Left ventricle myocardium superior (tissue), 1 donor: ENCODE results near the gene TNFAIP6. TPM values are rescaled to one million over a fixed set of nuclear protein-coding genes. Genes with fewer than 3 reads are reported as not detected.
A peak's percentile ranks its signal among the peaks of the same experiment; 100 is the strongest.

ENCODE experiments used
- ATAC-seq: fragments of 200-7000 bp; cut with Tn5 transposase; one replicate; pipeline ENCODE4 v1.9.1; 2020; ENCODE audit warnings: mild to moderate bottlenecking, moderate library complexity
- DNase-seq: peaks from one replicate; pipeline ENCODE4 v3.0.0-alpha.2; 2020
- intact Hi-C: fragments of 100-400 bp; cut with micrococcal nuclease; formaldehyde crosslinking; loops from one replicate; pipeline ENCODE4 v1.11.0; 2022
- total RNA-seq: library from RNA; stranded (reverse); fragmentation: NEBNext Ultra II Directional; extraction: Animal tissue kit (Norgen Biotek cat#: 25700); gene quantifications from one replicate; pipeline ENCODE4 v1.2.1, GENCODE V29; 2021
- donor health status: DM: no; HTN: yes; CAD: no; lungs with severe emphysema.

TNFAIP6 gene
- total RNA-seq, 1 donor from 2014 or later: 2.4 TPM

GRCh38 chr2:151358166-151358970 lies 976 bp downstream of the TNFAIP6 start:
- no peak for DNase-seq
- intact Hi-C loops: no loop called here
- no peak for ATAC-seq

GRCh38 chr2:151359768-151360461 lies 2.5 kb downstream of the TNFAIP6 start:
- intact Hi-C loops: no loop called here
- ATAC-seq (no peak), DNase-seq (no peak)

- ATAC-seq (no peak), DNase-seq (no peak)
- intact Hi-C loops: no loop called here
Observed at GRCh38 chr2:151361674-151362370, 4.4 kb downstream of the TNFAIP6 start.

- peak; percentile 98 for ATAC-seq
- intact Hi-C loops: no loop called here
- DNase-seq: peak; percentile 52
Observed at GRCh38 chr2:151363709-151364108, 6.3 kb downstream of the TNFAIP6 start.

- no peak for DNase-seq
- intact Hi-C loops: no loop called here
- ATAC-seq: no peak
Observed at GRCh38 chr2:151367571-151367970, 10.2 kb downstream of the TNFAIP6 start.

- intact Hi-C loops: no loop called here
- ATAC-seq (no peak), DNase-seq (no peak)
Observed at GRCh38 chr2:151374436-151374835, 17.0 kb downstream of the TNFAIP6 start.

- intact Hi-C loops: no loop called here
- ATAC-seq: no peak
- no peak for DNase-seq
Observed at GRCh38 chr2:151379169-151379568, 21.8 kb downstream of the TNFAIP6 start.

GRCh38 chr2:151380580-151381235 lies 23.3 kb downstream of the TNFAIP6 start:
- intact Hi-C loops: no loop called here
- no peak for DNase-seq
- no peak for ATAC-seq

- no peak for DNase-seq
- no peak for ATAC-seq
- intact Hi-C loops: no loop called here
Observed at GRCh38 chr2:151381266-151381665, 23.9 kb downstream of the TNFAIP6 start.

- ATAC-seq (no peak), DNase-seq (no peak)
- intact Hi-C loops: no loop called here
Observed at GRCh38 chr2:151388011-151388410, 30.6 kb downstream of the TNFAIP6 start.

- DNase-seq (no peak), ATAC-seq (no peak)
- intact Hi-C loops: no loop called here
Observed at GRCh38 chr2:151391436-151391835, 34.0 kb downstream of the TNFAIP6 start.

GRCh38 chr2:151394509-151394908 lies 37.1 kb downstream of the TNFAIP6 start:
- DNase-seq: no peak
- ATAC-seq: no peak
- intact Hi-C loops: no loop called here

- no peak for ATAC-seq
- intact Hi-C loops: no loop called here
- no peak for DNase-seq
Observed at GRCh38 chr2:151395509-151396374, 38.4 kb downstream of the TNFAIP6 start.

- ATAC-seq: no peak
- intact Hi-C loops: no loop called here
- no peak for DNase-seq
Observed at GRCh38 chr2:151399981-151400380, 42.6 kb downstream of the TNFAIP6 start.

- intact Hi-C loops: no loop called here
- ATAC-seq (no peak), DNase-seq (no peak)
Observed at GRCh38 chr2:151401149-151401548, 43.8 kb downstream of the TNFAIP6 start.

GRCh38 chr2:151403914-151404313 lies 46.5 kb downstream of the TNFAIP6 start:
- ATAC-seq (no peak), DNase-seq (no peak)
- intact Hi-C loops: no loop called here

- ATAC-seq: no peak
- intact Hi-C loops: no loop called here
Observed at GRCh38 chr2:151405376-151405775, 48.0 kb downstream of the TNFAIP6 start.

GRCh38 chr2:151407281-151407680 lies 49.9 kb downstream of the TNFAIP6 start:
- no peak for ATAC-seq
- intact Hi-C loops: no loop called here
- no peak for DNase-seq

More at GRCh38 chr2:151405376-151405775, 48.0 kb downstream of the TNFAIP6 start:
- DNase-seq: no peak
